SK-N-SH treated with all-trans-retinoic acid at 6 μM for 48 hours (cell line): ENCODE data around the gene TAP1.

ENCODE experiments used
- ARNTL ChIP-seq: fragments of 450-650 bp; formaldehyde crosslinking; IDR thresholded peaks from 2 replicates; pipeline ENCODE4 v1.5.0; 2020; ENCODE audit warnings: low read depth, mild to moderate bottlenecking, moderate library complexity, borderline replicate concordance
- CREB5 ChIP-seq: fragments of 250-450 bp; sonication (Bioruptor Pico); IDR thresholded peaks from 2 replicates; pipeline ENCODE4 v1.5.1; 2020; ENCODE audit warnings: low read depth, mild to moderate bottlenecking, moderate library complexity
- PPARA ChIP-seq: fragments of 250-450 bp; sonication (Bioruptor Pico); IDR thresholded peaks from 2 replicates; pipeline ENCODE4 v1.5.0; 2020; ENCODE audit warnings: mild to moderate bottlenecking, borderline replicate concordance
- ZNF565 ChIP-seq: fragments of 450-650 bp; formaldehyde crosslinking; conservative IDR thresholded peaks from 2 replicates; pipeline ENCODE4 v1.5.0; 2020; ENCODE audit warnings: low read depth, mild to moderate bottlenecking, moderate library complexity
- ZNF70 ChIP-seq: fragments of 450-650 bp; formaldehyde crosslinking; IDR thresholded peaks from 2 replicates; pipeline ENCODE4 v1.5.0; 2020; ENCODE audit warnings: mild to moderate bottlenecking, moderate library complexity

GRCh38 chr6:32838114-32838958 lies 15.2 kb downstream of the TAP1 start, which contains the start of gene TAP2:
- TF ChIP-seq ZNF70 (CRISPR knock-in tag) = no peak
- no peak for TF ChIP-seq ZNF565 (CRISPR knock-in tag)
- TF ChIP-seq CREB5 (CRISPR knock-in tag) = no peak
- no peak for TF ChIP-seq PPARA
- no peak for TF ChIP-seq ARNTL (CRISPR knock-in tag)
